NCI-H1092 (cell line): Measurements from ENCODE around the gene ARHGEF40.

Experiments
- DNase-seq: peaks from one replicate; lab custom pipeline; 2025; lab: John Stamatoyannopoulos, UW

Gene ARHGEF40

DNA sequence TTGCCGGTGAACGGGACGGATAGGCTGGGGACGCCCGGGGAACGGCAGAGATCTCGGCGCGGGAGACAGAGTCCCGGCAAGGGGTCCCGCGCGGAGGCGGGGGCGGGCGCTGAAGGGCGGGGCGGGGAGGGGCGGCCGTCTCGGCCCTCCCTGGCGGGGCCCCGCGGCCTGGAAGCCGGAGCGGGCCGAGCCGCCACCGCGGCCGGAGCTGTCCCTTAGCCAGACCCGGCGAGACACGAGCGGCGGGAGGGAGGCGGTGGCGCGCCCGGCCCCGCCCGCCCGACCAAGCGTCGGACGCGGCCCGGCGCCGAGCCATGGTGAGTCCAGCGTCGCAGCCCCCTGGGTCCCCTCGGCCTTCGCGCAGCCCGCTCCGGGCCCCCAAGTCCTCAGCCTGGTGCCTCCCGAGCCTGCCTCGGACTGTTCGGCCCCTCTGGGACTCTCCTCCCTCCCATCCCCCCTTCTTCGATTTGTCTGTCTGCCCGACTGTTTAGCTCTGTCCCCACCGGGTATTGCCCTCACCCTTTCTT is at the start of gene ARHGEF40:
TSS of gene ARHGEF40 (plus strand) at position 222 of the 527 bp plus-strand sequence. CDS start at position 315, 93 bp downstream.
- peak; percentile 50 for DNase-seq

DNA sequence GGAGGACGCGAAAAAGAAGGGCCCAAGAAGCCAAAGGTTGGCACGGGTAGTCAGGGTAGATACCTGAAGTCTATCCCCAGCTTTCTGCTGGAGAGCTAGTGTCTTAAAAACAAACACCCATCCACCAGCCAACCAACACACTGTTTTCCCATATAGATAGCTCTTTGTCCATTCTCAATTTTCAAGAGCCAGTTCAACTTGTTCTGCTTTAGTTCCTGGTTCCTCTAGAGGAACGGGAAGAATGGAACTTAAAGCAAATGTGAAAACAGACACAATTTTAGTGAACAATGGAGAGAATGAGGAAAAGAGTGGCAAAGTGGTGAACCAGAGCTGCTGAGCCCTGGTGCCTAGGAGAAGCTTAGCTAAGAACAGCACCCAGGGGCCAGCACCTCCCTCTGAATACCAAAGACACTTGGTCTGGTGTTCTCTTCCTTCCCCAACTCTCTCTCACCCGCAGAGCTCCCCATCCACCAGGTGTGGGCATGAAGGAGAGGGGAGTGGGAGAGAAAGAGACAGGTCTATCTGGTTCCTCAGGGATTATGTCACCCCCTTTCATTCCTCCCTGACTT is 49.0 kb upstream of the ARHGEF40 start:
- DNase-seq: no peak

DNA sequence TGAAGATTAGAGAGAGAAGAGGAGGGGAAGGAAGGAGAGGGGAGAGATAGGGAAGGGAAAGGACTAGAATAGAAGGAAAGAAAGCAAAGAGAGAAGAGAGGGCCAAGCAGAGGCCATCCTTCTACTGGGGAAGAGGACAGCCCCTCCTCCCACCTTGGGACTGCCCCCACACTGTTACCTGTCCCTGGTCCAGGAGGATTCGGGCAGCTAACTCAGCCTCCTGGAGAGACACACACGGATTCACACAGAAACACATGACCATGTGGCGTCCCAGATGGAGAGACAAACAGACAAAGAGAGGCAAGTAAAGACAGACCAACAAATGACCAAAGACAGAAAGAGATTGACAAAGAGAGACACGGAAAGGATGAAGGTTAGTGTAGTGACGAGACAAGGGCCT is 47.4 kb upstream of the ARHGEF40 start:
- no peak for DNase-seq

DNA sequence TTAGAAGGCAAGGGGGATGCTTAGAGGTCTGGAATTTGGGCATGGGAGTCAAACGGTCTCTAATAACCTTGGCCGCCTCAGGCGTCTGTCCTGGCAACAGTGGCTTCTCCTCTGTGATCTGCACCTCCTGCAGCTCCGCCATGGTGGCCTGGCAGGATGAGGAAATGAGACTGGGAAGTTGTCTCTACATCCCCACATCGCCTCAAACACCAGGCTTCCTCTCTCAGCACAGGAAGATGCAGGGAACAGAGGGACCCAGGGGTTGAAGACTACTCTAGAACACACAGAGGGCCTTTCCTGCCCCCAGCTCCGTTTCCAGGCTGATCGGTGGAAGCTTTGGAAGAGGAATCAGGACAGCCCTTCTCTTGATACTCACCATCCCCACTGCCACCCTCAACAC is 46.9 kb upstream of the ARHGEF40 start:
- no peak for DNase-seq

DNA sequence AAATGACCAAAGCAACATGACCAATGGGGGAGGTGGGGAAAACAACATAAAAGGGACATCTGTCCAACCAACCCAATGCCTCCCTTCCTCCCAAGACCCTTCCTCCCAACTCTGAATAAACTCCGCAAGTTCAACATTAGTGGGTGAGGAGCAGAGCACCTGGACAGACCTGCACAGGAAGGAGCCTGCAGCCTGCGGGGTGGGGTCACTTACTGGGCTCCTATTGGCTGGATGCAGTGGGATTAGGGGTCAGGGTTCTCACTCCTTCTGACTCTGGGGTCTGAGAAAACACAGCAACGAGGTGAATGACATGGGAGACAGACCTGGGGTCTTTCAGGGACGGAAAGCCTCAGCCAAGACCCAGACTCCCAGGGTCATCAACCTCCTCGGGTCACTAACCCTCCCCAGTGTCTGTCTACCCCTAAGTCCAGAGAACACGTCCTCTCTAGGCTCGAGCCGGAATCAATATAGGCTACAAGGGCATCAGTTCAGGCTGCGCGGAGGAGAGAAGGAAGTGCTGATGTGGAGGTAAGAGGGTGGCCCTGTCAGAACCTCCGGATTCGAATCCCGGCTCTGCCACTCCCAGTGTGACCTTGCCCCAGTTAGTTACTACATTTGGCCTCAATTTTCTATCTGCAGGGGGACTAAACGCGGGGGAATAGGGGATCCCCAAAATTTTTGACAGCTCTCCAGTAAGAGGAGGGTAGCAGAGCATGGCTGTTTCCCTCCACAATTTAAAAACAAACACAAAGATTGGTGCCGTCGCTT is 46.1 kb upstream of the ARHGEF40 start:
- DNase-seq: no peak

DNA sequence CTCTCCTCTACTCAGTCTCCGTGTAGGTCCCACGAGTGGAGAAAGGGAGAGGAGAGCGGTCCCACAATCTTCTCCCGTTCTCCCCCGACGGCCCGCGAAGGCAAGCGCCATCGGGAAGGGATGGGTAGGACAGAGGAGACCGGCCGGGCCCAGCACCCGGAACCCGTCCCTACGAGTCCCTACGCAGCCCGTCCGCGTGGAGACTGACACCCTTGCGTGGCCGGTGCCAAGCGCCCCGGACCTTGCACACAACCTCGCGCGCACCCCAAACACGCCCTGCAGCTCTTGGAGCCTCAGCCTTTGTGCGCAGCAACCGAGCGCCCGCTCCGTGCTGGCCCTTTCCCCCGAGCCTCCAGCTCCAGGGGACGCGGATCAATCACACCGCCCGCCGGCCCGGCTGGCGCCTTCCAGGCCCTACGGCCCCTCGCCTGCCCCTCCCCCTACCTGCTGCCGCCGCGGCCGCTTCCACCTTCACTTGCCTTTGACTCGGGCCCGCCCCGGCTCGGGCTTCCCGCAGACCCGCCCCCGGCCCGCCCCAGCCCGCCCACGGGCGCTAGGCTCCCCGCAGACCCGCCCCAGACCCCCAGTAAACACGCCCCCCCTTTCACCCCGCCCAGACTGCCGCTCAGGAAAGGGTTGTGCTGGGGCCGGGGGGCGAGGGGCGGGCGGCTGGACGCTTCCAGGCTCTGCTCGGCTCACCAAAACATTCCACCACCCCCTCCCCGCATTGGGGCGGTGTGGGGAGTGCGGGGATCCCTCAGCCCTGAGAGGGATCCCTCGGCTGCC is 45.3 kb upstream of the ARHGEF40 start, which contains the start of gene NDRG2:
TSS of gene NDRG2 (minus strand) at position 477 of the 786 bp plus-strand sequence. CDS start 1,746 bp downstream, outside the sequence.
- DNase-seq: peak; percentile 28

DNA sequence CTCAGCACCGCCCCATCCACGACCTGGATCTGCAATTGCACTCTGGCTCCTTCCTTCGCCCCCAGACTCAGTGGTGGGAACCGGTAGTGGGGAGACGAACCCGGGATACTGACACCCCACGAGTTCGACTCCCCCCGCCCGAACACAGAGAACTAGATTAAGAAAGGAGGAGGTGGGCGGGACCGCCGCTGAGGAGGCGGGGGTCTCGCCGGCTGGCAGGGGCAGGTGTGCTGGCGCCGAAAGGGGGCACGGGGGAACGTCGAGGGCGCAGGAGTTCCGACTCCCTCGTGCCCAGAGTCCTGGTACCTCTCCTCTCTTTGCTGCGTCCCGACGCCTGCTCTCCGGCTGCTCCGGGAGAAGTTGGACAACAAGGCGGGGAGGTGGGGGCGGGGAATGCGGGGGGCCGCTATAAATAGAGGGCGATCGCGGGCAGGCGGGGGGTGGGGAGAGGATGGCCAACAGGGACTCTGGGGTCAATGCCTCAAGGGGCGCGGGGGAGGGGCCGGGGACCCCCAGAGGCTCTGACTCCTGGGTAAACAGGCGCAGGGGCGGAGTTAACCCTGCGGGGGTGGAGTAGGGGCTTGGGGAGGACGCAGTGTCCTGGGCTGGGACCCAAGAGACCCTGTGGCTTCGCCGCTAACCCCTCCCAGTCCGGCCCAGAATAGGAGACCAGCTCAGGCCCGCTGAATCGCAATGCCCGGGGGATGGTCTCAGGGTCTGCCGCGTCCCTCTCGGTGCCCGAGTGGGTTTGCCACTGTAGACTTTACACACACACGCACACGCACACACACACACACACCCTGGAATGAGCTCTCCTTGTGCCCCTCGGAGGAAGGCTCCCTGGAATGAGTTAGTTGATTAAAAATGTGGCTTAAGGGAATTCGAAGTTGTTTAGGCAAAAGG is 44.5 kb upstream of the ARHGEF40 start:
- DNase-seq: no peak

DNA sequence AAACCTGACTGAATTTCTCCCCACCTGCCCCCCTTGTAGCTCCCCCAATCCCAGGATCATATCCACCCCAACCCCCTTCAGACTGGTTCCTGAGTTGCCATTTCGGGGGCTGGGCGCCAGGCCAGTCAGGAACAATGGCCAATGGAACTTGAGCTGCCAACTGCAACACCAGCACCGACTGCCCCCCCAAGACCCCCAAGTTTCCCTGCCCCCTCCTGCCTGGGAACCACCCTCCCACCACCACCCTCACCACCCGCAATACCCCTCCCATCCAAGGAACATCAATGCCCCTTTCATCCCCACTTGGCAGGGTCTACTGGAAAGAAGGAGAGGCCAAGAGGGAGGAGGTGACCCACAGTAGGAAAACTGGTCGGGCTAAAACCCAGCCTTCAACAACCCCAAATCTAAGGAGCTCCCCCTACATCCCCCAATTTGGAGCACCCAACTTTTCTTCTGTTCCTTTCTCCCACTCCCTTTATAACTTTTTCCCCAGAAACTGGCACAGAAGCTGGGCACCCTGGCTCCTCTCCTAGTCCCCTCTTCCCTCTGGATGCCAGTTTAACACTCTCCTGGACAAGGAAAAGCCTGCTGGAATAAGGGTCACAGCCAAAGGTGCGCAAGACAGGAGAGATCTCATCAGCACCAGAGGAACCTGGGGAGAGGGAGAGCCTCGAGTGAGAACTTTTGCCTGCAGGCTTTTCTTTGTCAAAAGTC is 43.7 kb upstream of the ARHGEF40 start:
- DNase-seq: no peak

DNA sequence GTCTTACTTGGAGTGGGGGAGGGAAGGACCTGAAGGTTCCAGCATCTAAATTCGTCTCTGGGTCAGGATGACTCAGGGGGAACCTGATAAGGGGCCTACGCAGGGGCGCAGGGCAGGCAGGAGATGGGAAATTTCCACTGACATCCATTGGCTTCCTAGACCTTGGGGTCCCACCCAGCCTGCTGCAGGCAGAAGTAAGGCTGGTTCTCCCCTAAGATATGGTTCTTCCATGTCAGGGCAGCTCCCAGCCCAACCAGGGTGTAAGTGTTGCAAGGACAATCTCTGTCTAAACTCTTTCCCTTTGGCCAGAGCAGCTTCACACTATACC is 43.2 kb upstream of the ARHGEF40 start:
- no peak for DNase-seq

DNA sequence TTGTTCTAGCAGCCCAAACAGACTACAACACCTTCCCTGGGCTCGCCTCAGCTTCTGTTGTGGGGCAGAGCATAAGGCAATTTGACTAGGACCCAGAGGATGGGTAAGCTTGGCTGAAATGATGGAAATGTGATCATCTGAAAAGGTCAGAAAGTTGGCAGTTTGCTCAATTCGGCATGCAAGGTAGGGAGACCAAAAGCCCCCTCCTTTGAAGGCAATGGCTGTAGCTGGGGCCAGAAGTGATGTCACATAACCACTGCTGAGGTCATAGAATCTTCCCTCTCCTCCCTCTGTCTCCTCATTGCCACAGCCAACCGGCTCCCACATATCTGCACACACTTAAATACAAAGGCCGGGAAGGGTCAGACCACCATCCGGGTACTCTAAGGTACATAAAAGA is 40.2 kb upstream of the ARHGEF40 start, which contains the start of gene TPPP2:
TSS of gene TPPP2 (plus strand) at position 301 of the 400 bp plus-strand sequence. CDS start 365 bp downstream, outside the sequence.
- no peak for DNase-seq

DNA sequence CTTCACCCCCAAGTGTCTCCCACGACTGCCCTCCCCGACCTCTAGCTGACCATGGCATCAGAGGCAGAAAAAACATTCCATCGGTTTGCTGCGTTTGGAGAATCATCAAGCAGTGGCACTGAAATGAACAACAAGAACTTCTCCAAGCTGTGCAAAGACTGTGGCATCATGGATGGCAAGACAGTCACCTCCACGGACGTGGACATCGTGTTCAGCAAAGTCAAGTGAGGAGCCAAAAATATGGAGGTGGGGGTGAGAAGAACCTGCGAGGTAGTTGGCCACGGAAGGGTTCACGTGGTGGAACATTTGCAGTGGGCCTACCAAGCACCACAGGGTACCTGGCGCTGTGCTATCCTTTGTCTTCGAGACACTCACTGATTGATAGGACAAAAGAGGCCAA is 39.6 kb upstream of the ARHGEF40 start:
- DNase-seq: no peak

DNA sequence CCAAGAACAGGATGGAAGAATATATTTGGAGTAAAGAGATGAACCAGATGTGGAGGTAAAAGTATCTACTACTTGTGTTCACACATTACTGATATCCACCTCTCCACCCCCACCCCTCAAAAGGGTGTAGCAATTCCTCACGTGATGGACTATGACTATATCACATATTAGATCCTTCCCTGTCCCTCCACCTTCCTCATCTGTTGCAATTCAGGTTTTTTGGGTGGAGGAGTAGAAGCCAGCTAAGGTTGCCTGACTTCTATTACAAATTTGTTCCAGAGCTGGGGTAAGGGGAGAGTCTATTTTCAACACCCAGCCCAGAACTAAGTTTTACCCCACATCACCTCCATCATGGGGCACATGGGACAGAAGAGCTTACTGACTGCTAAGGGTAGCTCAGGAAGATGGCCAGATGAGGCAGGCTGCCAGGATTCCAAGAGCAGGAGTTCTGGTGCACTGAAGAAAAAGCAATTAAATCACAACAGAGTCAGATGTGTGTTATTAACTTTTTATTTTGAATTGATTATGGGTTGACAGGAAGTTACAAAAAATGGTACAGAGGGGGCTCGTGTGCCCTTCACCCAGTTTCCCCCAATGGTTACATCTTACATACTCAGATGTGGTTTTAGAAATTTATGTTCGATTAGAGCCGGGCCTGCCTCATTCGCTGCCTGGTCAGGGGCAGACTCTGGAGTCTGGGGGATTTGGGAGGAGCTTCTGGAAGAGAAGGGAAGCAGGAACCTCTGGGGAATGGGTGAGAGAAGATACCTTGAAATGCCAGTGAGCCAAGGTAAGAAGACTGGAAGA is 37.6 kb upstream of the ARHGEF40 start:
- no peak for DNase-seq

DNA sequence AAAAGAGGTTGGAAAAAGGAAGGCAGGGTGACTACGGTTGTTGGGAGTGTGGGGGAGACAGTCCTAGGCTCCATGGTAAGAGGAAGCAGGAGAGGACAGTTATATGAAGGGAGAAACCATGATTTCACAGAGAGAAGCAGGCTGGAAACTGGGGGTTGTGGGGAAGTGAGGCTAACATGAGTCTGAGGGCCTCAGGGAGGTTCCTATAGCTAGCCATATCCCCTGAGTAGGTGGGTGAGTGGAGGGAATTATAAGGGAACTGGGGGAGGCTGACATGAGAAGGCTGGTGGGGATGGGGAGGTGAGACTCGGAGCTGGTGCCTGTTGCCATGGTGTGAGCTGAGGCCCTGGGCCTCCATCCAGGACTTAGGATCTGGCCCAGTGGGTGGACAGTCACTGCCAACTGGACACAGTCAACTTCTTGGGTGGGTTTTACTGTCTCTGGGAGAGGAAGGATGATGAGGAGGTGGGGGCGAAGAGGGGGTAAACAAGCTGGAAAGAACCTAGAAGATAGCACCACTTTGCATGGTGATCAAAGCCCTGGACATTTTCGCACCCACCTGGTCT is 36.9 kb upstream of the ARHGEF40 start:
- no peak for DNase-seq

DNA sequence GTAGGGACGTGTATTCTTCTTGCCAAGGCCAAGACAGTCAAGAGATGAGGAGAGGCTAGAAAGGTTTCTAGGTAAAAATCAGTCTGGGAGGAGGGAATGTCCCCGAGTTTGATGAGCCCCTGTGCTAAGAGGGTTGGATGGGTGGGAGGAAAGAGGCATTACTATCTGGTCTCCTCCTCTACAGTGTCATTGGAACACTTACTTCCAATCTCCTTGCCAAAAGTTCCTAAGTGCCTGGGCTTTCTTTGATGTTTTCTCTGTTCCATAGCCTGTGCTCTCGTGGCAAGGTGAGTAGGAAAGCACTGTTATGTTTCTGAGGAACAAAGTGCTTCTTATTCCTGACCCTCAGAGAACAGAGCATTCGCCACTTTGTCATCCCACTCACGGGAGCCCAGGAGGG is 35.4 kb upstream of the ARHGEF40 start, which contains the start of gene RNASE13:
TSS of gene RNASE13 (minus strand) at position 101 of the 400 bp plus-strand sequence. CDS start 519 bp downstream, outside the sequence.
- DNase-seq: no peak

DNA sequence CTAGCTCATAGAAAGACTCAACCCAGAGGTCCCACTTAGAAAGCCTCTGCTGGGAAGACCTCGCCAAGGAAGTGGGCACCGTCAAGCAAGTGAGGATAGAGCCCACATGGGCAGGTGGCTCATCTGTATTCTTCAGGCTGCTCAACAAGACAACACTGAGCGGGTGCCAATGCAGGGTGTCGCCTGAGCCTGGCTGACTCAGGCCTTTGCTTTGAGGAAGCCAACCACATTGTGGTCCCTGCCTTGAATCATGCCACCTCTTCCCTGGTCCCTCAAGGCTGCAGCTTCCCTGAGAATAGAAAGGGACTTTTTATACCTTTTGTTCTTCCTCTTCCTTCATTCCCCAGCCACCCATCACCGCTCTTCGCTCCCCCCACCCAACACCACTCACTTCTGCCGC is 33.4 kb upstream of the ARHGEF40 start:
- DNase-seq: no peak

DNA sequence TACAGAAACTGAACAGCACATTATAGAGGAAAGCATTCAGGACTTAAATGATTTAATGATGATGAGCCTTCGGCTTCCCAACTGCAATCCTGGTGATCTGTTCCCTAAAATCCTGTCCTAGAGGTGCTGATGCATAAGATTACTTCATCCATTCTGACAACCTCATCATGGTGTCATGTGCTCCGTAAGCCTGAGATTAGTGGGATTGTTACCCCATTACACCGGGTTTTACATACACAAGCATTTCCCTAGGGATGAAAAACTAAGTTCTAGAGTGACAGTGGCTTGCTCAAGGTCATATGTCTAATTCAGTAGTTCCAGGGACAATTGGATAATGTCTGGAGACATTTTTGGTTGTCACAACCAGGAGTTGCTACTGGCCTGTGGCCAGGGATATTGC is 32.9 kb upstream of the ARHGEF40 start:
- DNase-seq: no peak

DNA sequence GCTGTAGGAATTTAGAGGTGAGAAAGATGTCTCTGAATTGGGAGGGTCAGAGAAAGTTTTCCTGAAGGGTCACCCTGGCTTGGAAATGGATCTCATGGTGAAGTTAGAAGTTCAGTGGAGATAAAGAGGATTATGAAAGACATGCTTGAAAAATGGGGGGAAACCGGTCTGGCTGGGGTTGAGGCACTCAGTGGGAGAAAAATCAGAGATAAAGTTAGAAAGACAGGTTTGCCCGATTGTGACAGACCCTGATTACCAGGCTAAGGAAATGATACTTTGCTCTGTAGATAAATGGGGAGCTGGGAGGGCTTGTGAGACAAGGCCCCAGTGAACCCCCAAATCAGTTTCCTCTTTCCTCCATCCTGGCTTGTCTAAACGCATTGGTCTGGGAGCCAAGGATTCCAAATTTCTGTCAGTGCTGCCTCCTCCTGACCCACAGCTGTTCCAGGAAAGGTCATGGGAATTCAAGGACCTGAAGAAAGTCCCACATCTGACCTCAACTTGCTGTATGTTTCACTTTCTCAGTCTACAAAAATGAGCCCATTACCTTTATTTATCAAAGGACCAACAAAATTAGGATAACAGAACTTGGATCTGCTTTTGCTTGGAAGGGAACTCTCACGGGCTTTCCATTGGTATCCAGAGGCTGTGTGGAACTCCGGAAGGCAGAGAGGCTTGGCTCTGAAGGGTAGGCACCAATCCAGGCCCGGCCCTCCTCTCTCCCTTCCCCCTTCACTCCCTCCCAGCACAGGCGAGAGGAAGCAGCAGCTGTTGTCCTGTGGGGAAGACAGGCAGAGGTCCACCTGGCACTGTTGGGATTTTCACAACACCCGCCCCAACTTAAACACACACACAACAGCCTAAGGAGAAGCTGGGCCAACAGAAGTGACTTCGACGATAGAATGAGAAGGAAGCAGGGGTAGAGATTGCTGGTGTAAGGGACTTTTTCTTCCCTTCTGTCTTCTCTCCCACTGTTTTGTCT is 31.4 kb upstream of the ARHGEF40 start:
- peak; percentile 14 for DNase-seq
